Prostate gland (tissue), 2 donors: ENCODE measurements around the gene NPC1. TPM values are rescaled to one million over a fixed set of nuclear protein-coding genes. Genes with fewer than 3 reads are reported as not detected.

Experiments used
- DNase-seq: peaks from one replicate; pipeline ENCODE4 v3.0.0-alpha.2; 2019; ENCODE audit warnings: low spot score
- H3K27ac ChIP-seq, 2 donors: fragments of 200-600 bp; sonication (generic); 2 replicates each; pipeline ENCODE4 v1.5.1; 2017 to 2019
- H3K27me3 ChIP-seq: fragments of 200-600 bp; sonication (generic); replicated peaks from 2 replicates; pipeline ENCODE4 v1.5.1; 2019; ENCODE audit not compliant: insufficient read depth
- H3K36me3 ChIP-seq, 2 donors: fragments of 200-600 bp; sonication (generic); 1 replicate in 1 of 2; 2 replicates in 1 of 2; pipeline versions ENCODE4 v1.5.1 to v1.8.1; 2017 to 2019
- H3K4me1 ChIP-seq: fragments of 200-600 bp; sonication (generic); replicated peaks from 2 replicates; pipeline ENCODE4 v1.5.1; 2019
- H3K4me3 ChIP-seq, 2 donors: fragments of 200-600 bp; sonication (generic); 2 replicates each; pipeline ENCODE4 v1.5.1; 2017 to 2019
- H3K9me3 ChIP-seq: fragments of 200-600 bp; sonication (generic); 2 replicates; pipeline ENCODE4 v1.5.1; 2017
- POLR2A ChIP-seq: fragments of 450-650 bp; IDR thresholded peaks from one replicate; pipeline ENCODE4 v1.6.1; 2016; ENCODE audit warnings: antibody characterized with exemption, mild to moderate bottlenecking
- POLR2AphosphoS5 ChIP-seq: sonication (generic); formaldehyde crosslinking; IDR thresholded peaks from one replicate; pipeline ENCODE4 v1.6.1; 2017; ENCODE audit warnings: antibody characterized with exemption
- WGBS: methylation state at CpG from one replicate; pipeline ENCODE4 v1.1.5; 2018; 5-methylcytosine and 5-hydroxymethylcytosine counted together
- intact Hi-C: fragments of 100-400 bp; cut with DNase I; formaldehyde crosslinking; loops from one replicate; pipeline ENCODE4 v1.14.2; 2022
- total RNA-seq, 2 donors: library from RNA; depleted of rRNA; stranded (reverse); fragments of >200 nt; gene quantifications; one replicate each; pipeline ENCODE4 v1.1.0, GENCODE V29; 2016
- TF ChIP-seq, protein P1 (sequence below), 4 experiments: fragments of 200-600 bp in 2 of 4; fragments of 450-650 bp in 2 of 4; sonication (generic) in 2 of 4; IDR thresholded peaks; 1 replicate in 3 of 4; 2 replicates in 1 of 4; pipeline ENCODE4 v1.5.1; 2016 to 2019; ENCODE audit warnings: antibody characterized with exemption in 4 of 4, mild to moderate bottlenecking in 2 of 4, moderate library complexity in 2 of 4

The NPC1 gene
- 10 to 100 TPM; 32.0 to 63.5 TPM for total RNA-seq

DNA sequence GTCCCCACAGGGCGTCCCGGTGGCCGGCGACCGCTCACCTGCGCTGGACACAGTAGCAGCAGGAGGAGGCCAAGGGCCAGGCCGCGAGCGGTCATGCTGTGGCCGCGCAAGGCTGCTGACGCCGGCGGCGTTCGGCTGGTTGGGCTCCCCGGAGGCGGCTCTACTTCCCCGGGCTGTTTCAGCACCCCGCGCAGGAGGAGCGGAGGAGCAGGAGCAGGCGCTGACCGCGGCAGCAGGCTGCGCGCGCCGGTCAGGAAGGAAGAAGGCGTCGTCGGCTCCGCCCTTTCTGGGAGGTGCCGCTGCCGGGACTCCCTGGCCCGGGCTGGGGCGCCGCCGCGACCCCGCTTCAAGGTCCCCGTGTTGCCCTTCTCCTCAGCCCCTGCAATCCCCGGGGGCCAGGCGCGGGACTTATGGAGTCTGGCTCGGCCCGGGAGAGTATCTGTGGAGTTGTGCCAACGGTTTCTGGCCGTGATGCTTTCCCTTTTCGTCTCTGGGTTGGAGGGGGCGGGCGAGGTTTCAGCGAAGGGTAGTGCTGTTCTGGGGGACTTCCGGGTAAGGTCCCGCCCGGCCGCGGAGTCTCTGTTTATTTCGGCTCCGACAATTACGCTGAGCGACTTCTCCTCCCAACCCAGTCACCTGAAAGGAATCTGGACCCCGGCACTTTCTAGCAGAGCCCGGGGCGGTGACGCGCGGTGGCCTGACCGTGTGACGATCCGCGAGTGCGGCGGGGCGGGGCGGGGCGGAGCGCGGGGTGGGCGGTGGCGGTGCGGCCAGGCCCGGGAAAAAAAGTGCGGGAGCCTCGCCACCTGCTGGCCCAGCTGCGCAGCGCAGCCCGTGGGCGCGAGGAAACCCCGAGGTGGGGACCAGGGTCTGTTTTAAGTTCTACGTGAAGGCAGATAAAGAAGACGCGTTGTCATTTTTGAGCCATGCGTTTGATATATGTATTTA lies at the start of gene NPC1:
TSS of gene NPC1 (minus strand) at position 258 of the 948 bp plus-strand sequence. CDS start at position 95, 163 bp downstream.
- TF ChIP-seq POLR2AphosphoS5 (peak; percentile 80), POLR2A (peak; percentile 85)
- TF ChIP-seq, protein P1, sequence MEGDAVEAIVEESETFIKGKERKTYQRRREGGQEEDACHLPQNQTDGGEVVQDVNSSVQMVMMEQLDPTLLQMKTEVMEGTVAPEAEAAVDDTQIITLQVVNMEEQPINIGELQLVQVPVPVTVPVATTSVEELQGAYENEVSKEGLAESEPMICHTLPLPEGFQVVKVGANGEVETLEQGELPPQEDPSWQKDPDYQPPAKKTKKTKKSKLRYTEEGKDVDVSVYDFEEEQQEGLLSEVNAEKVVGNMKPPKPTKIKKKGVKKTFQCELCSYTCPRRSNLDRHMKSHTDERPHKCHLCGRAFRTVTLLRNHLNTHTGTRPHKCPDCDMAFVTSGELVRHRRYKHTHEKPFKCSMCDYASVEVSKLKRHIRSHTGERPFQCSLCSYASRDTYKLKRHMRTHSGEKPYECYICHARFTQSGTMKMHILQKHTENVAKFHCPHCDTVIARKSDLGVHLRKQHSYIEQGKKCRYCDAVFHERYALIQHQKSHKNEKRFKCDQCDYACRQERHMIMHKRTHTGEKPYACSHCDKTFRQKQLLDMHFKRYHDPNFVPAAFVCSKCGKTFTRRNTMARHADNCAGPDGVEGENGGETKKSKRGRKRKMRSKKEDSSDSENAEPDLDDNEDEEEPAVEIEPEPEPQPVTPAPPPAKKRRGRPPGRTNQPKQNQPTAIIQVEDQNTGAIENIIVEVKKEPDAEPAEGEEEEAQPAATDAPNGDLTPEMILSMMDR (IDR thresholded peaks at IDR 0.05): peak; percentile 94 to 97 (median 96)
- H3K4me1 ChIP-seq: no peaks in the 10 kb centered on the region
- under 1% methylated on average over 61 of the region's 95 CpGs for WGBS

DNA sequence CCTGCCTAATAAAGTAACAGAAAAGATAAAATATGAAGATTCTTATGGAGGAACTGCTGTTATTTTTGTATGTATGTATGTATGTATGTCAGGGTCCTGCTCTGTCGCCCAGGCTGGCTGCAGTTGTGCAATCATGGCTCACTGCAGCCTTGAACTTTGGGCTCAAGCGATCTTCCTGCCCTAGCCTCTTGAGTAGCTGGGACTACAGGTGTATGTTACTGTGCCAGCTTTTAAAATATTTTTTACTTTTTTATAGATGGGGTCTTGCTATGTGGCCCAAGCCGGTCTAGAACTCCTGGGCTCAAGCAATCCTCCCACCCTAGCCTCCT lies 49.7 kb upstream of the NPC1 start:
- DNase-seq: no peak
- Histone ChIP-seq H3K9me3 (no peaks in the 10 kb centered on the region), H3K27me3 (no peaks in the 10 kb centered on the region), H3K4me1 (no peaks in the 10 kb centered on the region), H3K4me3 (no peak overlapping the region), H3K27ac (no peak overlapping the region), H3K36me3 (no peaks in the 10 kb centered on the region)
- intact Hi-C loops: no loop called here
- WGBS: 90% methylated on average over 3 of the region's 3 CpGs
- TF ChIP-seq, protein P1 (IDR thresholded peaks at IDR 0.05): no peak
- TF ChIP-seq POLR2AphosphoS5: no peak
- TF ChIP-seq POLR2A: no peak

More for the DNA sequence above, at the start of gene NPC1:
- Histone ChIP-seq H3K4me3 (peak within 1 kb of the TSS; percentile 79 to 92), H3K9me3 (no peaks in the 10 kb centered on the region), H3K27ac (peak within 1 kb of the TSS; percentile 100), H3K27me3 (no peaks in the 10 kb centered on the region), H3K36me3 (no peaks in the 10 kb centered on the region)
- intact Hi-C loops: loop anchor here (1.0 to 10.0 kb wide), 3 partner anchors 70 to 452 kb away; partner anchors contain the start of genes CABLES1 and RMC1
- peak; percentile 91 for DNase-seq

DNA sequence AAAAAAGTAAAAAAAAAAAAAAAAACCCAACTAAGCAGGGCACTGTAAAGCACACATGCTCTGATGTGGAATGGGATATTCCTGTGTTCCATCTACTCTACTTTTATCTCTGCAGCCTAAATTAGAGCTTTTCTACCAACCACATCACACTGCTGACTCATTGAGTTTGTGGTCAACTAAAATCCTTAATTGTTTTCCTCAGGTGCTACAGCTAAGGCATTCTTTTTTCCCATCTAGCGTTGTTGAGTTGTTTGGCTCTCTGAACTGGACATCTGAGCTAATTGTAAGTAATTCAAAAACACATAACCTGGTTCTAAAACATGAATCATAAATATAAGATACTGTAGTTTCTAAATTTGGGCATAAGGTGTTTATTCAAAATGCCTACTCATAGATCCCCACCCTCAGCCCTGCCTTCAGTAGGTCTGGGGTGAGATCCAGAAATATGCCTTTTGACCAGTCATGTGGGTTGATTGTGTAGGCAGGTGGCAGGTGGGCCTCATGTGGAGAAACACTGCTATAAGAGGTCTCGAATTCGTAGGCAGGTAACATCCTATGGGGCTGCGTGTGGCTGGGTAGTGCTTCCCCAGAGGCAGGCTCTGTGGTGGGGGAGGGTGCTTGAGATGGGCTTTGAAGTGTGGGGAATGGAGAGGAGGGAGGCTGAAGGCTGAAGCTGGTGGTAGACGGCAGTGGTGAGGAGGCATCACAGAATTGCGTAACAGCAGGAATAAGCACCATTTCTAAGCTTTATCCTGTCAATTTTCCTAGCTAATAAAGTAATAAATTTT lies 49.2 kb upstream of the NPC1 start:
- H3K4me3 ChIP-seq: no peak overlapping the region
- no peak for DNase-seq
- no peaks in the 10 kb centered on the region for H3K9me3 ChIP-seq
- H3K27ac ChIP-seq: no peak overlapping the region
- no peaks in the 10 kb centered on the region for H3K27me3 ChIP-seq
- no peaks in the 10 kb centered on the region for H3K4me1 ChIP-seq
- WGBS: 92% methylated on average over 6 of the region's 6 CpGs
- TF ChIP-seq, protein P1 (IDR thresholded peaks at IDR 0.05): no peak
- TF ChIP-seq POLR2A (no peak), POLR2AphosphoS5 (no peak)
- H3K36me3 ChIP-seq: no peaks in the 10 kb centered on the region
- intact Hi-C loops: no loop called here

DNA sequence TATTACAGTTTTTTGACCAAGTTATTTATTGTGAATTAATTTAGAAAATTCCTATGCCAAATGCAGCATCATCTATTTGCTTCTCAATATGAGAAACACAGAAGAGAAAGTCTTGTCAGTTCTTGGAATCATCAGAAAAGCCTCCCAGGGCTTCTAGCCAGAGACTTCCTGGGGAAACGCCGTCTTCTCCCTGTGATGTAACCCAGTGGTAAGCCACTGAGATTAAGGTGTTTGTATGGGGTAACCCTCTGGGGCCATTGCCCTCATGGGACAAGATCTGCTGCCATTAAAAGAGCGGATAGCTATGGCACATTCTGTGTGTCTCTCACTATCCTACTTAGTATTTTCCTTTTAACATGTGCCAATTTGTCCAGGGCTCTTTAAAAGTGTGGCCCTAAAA lies 48.4 kb upstream of the NPC1 start:
- intact Hi-C loops: no loop called here
- Histone ChIP-seq H3K36me3 (no peaks in the 10 kb centered on the region), H3K9me3 (no peaks in the 10 kb centered on the region), H3K4me3 (no peak overlapping the region), H3K27me3 (no peaks in the 10 kb centered on the region), H3K27ac (no peak overlapping the region), H3K4me1 (no peaks in the 10 kb centered on the region)
- 77% methylated on average over 3 of the region's 3 CpGs for WGBS
- no peak for DNase-seq
- TF ChIP-seq, protein P1 (IDR thresholded peaks at IDR 0.05): no peak
- TF ChIP-seq POLR2A: no peak
- TF ChIP-seq POLR2AphosphoS5: no peak
